ENCODE results near the gene AKNA. TPM values are rescaled to one million over a fixed set of nuclear protein-coding genes. Genes with fewer than 3 reads are reported as not detected.

The AKNA gene
- total RNA-seq, 1 experiment from 2014 or later, result 10.1 TPM

DNA sequence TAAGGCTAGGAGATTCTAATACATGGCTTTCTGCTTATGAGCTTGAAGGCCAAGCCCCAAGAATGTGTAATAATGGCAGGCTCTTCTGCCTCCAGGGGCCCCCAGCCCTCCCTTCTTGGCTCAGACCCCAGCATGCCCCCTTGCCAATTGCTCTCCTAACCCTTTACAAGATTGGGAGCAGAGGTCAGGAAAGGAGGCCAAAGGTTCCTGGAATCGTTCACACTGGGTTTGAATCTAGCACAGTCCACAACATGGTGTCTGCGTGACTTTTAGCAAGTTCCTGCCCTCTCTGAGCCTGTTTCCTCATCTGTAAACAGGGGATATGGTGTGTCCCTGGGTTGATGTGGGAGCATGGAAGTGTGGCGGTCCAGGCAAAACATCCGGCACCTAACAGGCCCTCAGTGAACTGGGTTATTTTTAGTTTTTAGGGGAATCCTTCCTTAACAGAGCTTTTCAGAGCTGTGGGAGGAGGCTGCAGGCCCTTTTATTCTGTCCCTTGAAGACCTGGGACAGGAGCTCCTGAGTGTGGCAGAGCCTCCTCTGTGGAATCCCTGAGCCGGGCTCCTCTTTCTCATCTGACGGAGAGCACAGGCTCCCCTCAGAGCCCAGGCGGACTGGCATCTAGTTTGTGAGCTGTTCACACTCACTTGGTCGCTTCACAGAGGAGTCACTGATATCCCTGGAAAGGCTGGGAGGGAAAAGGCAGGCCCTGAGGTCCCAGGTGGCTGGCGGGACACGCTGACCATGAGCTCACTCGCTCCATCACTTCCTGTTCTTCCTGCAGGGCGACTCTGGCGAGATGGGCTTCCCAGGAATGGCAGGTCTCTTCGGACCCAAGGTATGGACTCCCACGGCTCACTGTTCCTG, 88.3 kb downstream of the AKNA start:
- Histone ChIP-seq H3K27ac (ENCODE audit: low read length) (no peak overlapping the region), H3K27me3 (ENCODE audit: control insufficient read depth, insufficient read depth, low read length) (no peaks in the 10 kb centered on the region), H3K4me1 (ENCODE audit: control insufficient read depth, insufficient read depth, low read length) (no peaks in the 10 kb centered on the region), H3K36me3 (ENCODE audit: control insufficient read depth, insufficient read depth, low read length) (no peaks in the 10 kb centered on the region; the same call in 1 of the 2 replicates), H3K4me3 (ENCODE audit: low read depth in 2 of 2, low read length in 2 of 2) (no peak overlapping the region), H3K9me3 (ENCODE audit: control insufficient read depth, insufficient read depth, low read depth, low read length) (0 out of 2 replicates have a peak, but pooled peaks cover 6% of the 10 kb centered on the region)
- TF ChIP-seq CTCF (IDR thresholded peaks at IDR 0.05), result no peak
- TF ChIP-seq TCF7L2 (IDR thresholded peaks at IDR 0.05; ENCODE audit: low read depth, low read length), result no peak
- no peak for TF ChIP-seq REST (IDR thresholded peaks at IDR 0.05; ENCODE audit: insufficient read depth in 1 of 2, low read depth in 2 of 2, low read length in 1 of 2)
- TF ChIP-seq POLR2AphosphoS5 (IDR thresholded peaks at IDR 0.05; ENCODE audit: low read depth, low read length), result no peak
- TF ChIP-seq SIN3A (IDR thresholded peaks at IDR 0.05; ENCODE audit: borderline replicate concordance, insufficient read depth, low read depth, low read length), result no peak
- in situ Hi-C loops (cut with HindIII; ENCODE audit: low pct_unique_long_range_greater_than_20kb, low sequenced_read_pairs), result no loop called here
- DNase-seq (ENCODE audit: low read depth, low spot score) (no peak), ATAC-seq (no peak)
- intact Hi-C loops (cut with micrococcal nuclease; ENCODE audit: unreplicated experiment), result loop anchor here (5.0 kb wide), 1 partner anchor 217 kb away; no protein-coding TSS in a partner anchor
- ChIA-PET CTCF (no interaction called here), POLR2A (no interaction called here)
- BruUV-seq (replicated peaks), result no TSS peak

- no peak for ATAC-seq
- H3K9me3 ChIP-seq (ENCODE audit: control insufficient read depth, insufficient read depth, low read depth, low read length), result 0 out of 2 replicates have a peak, but pooled peaks cover 6% of the 10 kb centered on the region
- no peak overlapping the region for H3K4me3 ChIP-seq (ENCODE audit: low read depth in 2 of 2, low read length in 2 of 2)
- no peaks in the 10 kb centered on the region for H3K27me3 ChIP-seq (ENCODE audit: control insufficient read depth, insufficient read depth, low read length)
- no peak for TF ChIP-seq CTCF (IDR thresholded peaks at IDR 0.05)
- no peak for TF ChIP-seq POLR2AphosphoS5 (IDR thresholded peaks at IDR 0.05; ENCODE audit: low read depth, low read length)
- no peak for TF ChIP-seq REST (IDR thresholded peaks at IDR 0.05; ENCODE audit: insufficient read depth in 1 of 2, low read depth in 2 of 2, low read length in 1 of 2)
- no peak for TF ChIP-seq TCF7L2 (IDR thresholded peaks at IDR 0.05; ENCODE audit: low read depth, low read length)
- no peak for TF ChIP-seq SIN3A (IDR thresholded peaks at IDR 0.05; ENCODE audit: borderline replicate concordance, insufficient read depth, low read depth, low read length)
- DNase-seq (ENCODE audit: low read depth, low spot score), result no peak
- in situ Hi-C loops (cut with HindIII; ENCODE audit: low pct_unique_long_range_greater_than_20kb, low sequenced_read_pairs), result no loop called here
- H3K4me1 ChIP-seq (ENCODE audit: control insufficient read depth, insufficient read depth, low read length), result no peaks in the 10 kb centered on the region
- BruUV-seq (replicated peaks), result no TSS peak
- intact Hi-C loops (cut with micrococcal nuclease; ENCODE audit: unreplicated experiment), result no loop called here
- CTCF ChIA-PET, result no interaction called here
- no peak overlapping the region for H3K27ac ChIP-seq (ENCODE audit: low read length)
- no peaks in the 10 kb centered on the region; the same call in 1 of the 2 replicates for H3K36me3 ChIP-seq (ENCODE audit: control insufficient read depth, insufficient read depth, low read length)
- POLR2A ChIA-PET, result interaction anchor here (0.6 kb wide), 1 partner anchor 203 kb away, joined by 3 read pairs; no protein-coding TSS in a partner anchor
Observed at GRCh38 chr9:114296338-114296737, 91.4 kb downstream of the AKNA start.
